Fibroblast of lung (primary cell): ENCODE results near the gene COLEC11.

Experiments used
- CTCF ChIP-seq, 2 donors: IDR thresholded peaks in 1 of 2; conservative IDR thresholded peaks in 1 of 2; 1 replicate in 1 of 2; 2 replicates in 1 of 2; pipeline ENCODE4 v1.5.1; 2011 to 2012; ENCODE audit warnings: low read length in 2 of 2, control low read depth in 1 of 2, inconsistent platforms in 1 of 2, low read depth in 1 of 2, mild to moderate bottlenecking in 1 of 2
- EZH2 ChIP-seq: IDR thresholded peaks from 2 replicates; pipeline ENCODE4 v1.5.1; 2012; ENCODE audit warnings: low read length, control low read depth, mild to moderate bottlenecking; ENCODE audit errors: missing control alignments

- TF ChIP-seq EZH2 (no peak), CTCF (conservative IDR thresholded peaks at IDR 0.05 in 1 of 2, IDR thresholded peaks at IDR 0.05 in 1 of 2; ENCODE audit: low read depth in 1 of 2, low read length in 2 of 2) (no peak)
Observed at GRCh38 chr2:3648652-3649177, 53.8 kb downstream of the COLEC11 start.
